Activated CD4-positive, alpha-beta T cell treated with anti-CD3 and anti-CD28 coated beads, Interleukin-2, amount 50 U/mL, for 24 hours (primary cell): ENCODE data around the gene AMDHD2.
A peak's percentile ranks its signal among the peaks of the same experiment; 100 is the strongest.
"Not testable (repeated sequence)": the region's sequence is repeated elsewhere in the genome, so short reads cannot be mapped to it uniquely, and the experiment has no call there.

ENCODE experiments used
- DNase-seq, 2 donors: peaks; one replicate each; pipeline ENCODE4 v3.0.0-alpha.2; 2020; ENCODE audit warnings: low read depth in 1 of 2, low spot score in 1 of 2

The AMDHD2 gene

GRCh38 chr16:2532494-2533141 is 12.4 kb downstream of the AMDHD2 start:
- peak in 1 of 2 donors; percentile 33 for DNase-seq

GRCh38 chr16:2533142-2533755 is 13.1 kb downstream of the AMDHD2 start:
- not testable (repeated sequence) for DNase-seq

- DNase-seq = no peak
Observed at GRCh38 chr16:2533912-2534311, 13.7 kb downstream of the AMDHD2 start.

- DNase-seq = not testable (repeated sequence)
Observed at GRCh38 chr16:2534335-2534734, 14.2 kb downstream of the AMDHD2 start.

- DNase-seq = no peak
Observed at GRCh38 chr16:2535625-2536013, 15.4 kb downstream of the AMDHD2 start.

- DNase-seq = peak; percentile 82 to 89
Observed at GRCh38 chr16:2537451-2538379, 17.5 kb downstream of the AMDHD2 start, which contains the start of gene PDPK1. Gene PDPK1, plus strand, starts transcription at chr16:2538021. Its CDS starts 92 bp downstream, at chr16:2538113.

- not testable (repeated sequence) for DNase-seq
Observed at GRCh38 chr16:2539192-2539844, 19.1 kb downstream of the AMDHD2 start.

GRCh38 chr16:2539845-2540458 is 19.8 kb downstream of the AMDHD2 start:
- not testable (repeated sequence) for DNase-seq

- not testable (repeated sequence) for DNase-seq
Observed at GRCh38 chr16:2540912-2541311, 20.7 kb downstream of the AMDHD2 start.

GRCh38 chr16:2541409-2541808 is 21.2 kb downstream of the AMDHD2 start:
- not testable (repeated sequence) for DNase-seq

- DNase-seq = not testable (repeated sequence)
Observed at GRCh38 chr16:2543771-2544170, 23.6 kb downstream of the AMDHD2 start.

GRCh38 chr16:2550283-2550878 is 30.2 kb downstream of the AMDHD2 start:
- not testable (repeated sequence) for DNase-seq

GRCh38 chr16:2551420-2551889 is 31.3 kb downstream of the AMDHD2 start:
- not testable (repeated sequence) for DNase-seq

- not testable (repeated sequence) for DNase-seq
Observed at GRCh38 chr16:2554709-2555425, 34.7 kb downstream of the AMDHD2 start.

- DNase-seq = not testable (repeated sequence)
Observed at GRCh38 chr16:2557150-2557549, 37.0 kb downstream of the AMDHD2 start.

GRCh38 chr16:2560131-2560797 is 40.1 kb downstream of the AMDHD2 start:
- not testable (repeated sequence) for DNase-seq

GRCh38 chr16:2560798-2561133 is 40.6 kb downstream of the AMDHD2 start:
- peak in 1 of 2 donors; percentile 36 for DNase-seq

GRCh38 chr16:2567506-2567905 is 47.3 kb downstream of the AMDHD2 start:
- DNase-seq = not testable (repeated sequence)

GRCh38 chr16:2568573-2568972 is 48.4 kb downstream of the AMDHD2 start:
- not testable (repeated sequence) for DNase-seq
